Prostate gland (tissue), 2 donors: ENCODE results near the gene PMPCA.

Source experiments
- POLR2A ChIP-seq: fragments of 450-650 bp; IDR thresholded peaks from one replicate; pipeline ENCODE4 v1.6.1; 2016; ENCODE audit warnings: antibody characterized with exemption, mild to moderate bottlenecking
- TF ChIP-seq, protein P1 (sequence below), 4 experiments: fragments of 200-600 bp in 2 of 4; fragments of 450-650 bp in 2 of 4; sonication (generic) in 2 of 4; IDR thresholded peaks; 1 replicate in 3 of 4; 2 replicates in 1 of 4; pipeline ENCODE4 v1.5.1; 2016 to 2019; ENCODE audit warnings: antibody characterized with exemption in 4 of 4, mild to moderate bottlenecking in 2 of 4, moderate library complexity in 2 of 4

DNA sequence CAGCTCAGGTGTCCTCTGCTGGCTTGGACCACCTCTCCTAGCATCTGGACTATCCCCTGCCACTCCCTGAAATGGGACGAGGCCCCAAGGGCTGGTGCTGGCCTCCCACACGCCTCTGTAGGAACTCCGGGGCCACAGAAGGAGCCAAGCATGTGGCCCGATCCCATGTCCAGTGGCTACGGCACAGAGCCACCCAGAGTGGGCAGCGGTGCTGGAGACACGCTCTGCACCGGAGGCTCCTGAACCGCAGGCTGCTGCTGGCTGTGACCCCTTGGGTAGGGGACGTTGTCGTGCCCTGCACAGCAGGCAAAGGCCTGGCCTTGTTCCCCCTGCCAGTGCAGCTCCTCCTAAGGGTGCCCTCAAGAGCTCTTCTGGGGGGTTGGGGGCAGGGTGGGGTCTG lies 30.6 kb upstream of the PMPCA start:
- TF ChIP-seq, protein P1, sequence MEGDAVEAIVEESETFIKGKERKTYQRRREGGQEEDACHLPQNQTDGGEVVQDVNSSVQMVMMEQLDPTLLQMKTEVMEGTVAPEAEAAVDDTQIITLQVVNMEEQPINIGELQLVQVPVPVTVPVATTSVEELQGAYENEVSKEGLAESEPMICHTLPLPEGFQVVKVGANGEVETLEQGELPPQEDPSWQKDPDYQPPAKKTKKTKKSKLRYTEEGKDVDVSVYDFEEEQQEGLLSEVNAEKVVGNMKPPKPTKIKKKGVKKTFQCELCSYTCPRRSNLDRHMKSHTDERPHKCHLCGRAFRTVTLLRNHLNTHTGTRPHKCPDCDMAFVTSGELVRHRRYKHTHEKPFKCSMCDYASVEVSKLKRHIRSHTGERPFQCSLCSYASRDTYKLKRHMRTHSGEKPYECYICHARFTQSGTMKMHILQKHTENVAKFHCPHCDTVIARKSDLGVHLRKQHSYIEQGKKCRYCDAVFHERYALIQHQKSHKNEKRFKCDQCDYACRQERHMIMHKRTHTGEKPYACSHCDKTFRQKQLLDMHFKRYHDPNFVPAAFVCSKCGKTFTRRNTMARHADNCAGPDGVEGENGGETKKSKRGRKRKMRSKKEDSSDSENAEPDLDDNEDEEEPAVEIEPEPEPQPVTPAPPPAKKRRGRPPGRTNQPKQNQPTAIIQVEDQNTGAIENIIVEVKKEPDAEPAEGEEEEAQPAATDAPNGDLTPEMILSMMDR (IDR thresholded peaks at IDR 0.05): no peak
- no peak for TF ChIP-seq POLR2A
